OCI-LY1 (cell line): Measurements from ENCODE around the gene ETV2.

Experiments
- H2AFZ ChIP-seq: fragments of 200-600 bp; sonication (generic), shearing (Covaris generic); 2 replicates; pipeline ENCODE4 v1.6.0; 2014; ENCODE audit warnings: antibody characterized with exemption, mild to moderate bottlenecking, low read length
- H3F3A ChIP-seq: fragments of 200-600 bp; sonication (generic), shearing (Covaris generic); 2 replicates; pipeline ENCODE4 v1.6.0; 2014; ENCODE audit warnings: mild to moderate bottlenecking, antibody characterized with exemption, low read length, moderate library complexity; ENCODE audit not compliant: insufficient read depth
- H3K27ac ChIP-seq: fragments of 200-600 bp; sonication (generic); 2 replicates; pipeline ENCODE4 v1.5.1; 2014; ENCODE audit warnings: low read length, mixed run types, mild to moderate bottlenecking, low read depth; ENCODE audit not compliant: poor library complexity, severe bottlenecking
- H3K27me3 ChIP-seq: fragments of 200-600 bp; sonication (generic); 2 replicates; pipeline ENCODE4 v1.6.0; 2014; ENCODE audit warnings: antibody characterized with exemption, mild to moderate bottlenecking, low read length, moderate library complexity; ENCODE audit not compliant: insufficient read depth
- H3K36me3 ChIP-seq: fragments of 200-600 bp; sonication (generic); 2 replicates; pipeline ENCODE4 v1.6.1; 2014; ENCODE audit warnings: mild to moderate bottlenecking, antibody characterized with exemption, low read length, moderate library complexity, mixed read lengths; ENCODE audit not compliant: insufficient read depth
- H3K4me1 ChIP-seq: fragments of 200-600 bp; sonication (generic); 2 replicates; pipeline ENCODE4 v1.5.1; 2014; ENCODE audit warnings: mild to moderate bottlenecking, low read length, moderate library complexity; ENCODE audit not compliant: insufficient read depth, severe bottlenecking
- H3K4me2 ChIP-seq: fragments of 200-600 bp; sonication (generic), shearing (Covaris generic); 2 replicates; pipeline ENCODE4 v1.6.1; 2014; ENCODE audit warnings: low read length
- H3K4me3 ChIP-seq: fragments of 200-600 bp; sonication (generic); 2 replicates; pipeline ENCODE4 v1.5.1; 2014; ENCODE audit warnings: low read length, low read depth, mild to moderate bottlenecking, mixed read lengths; ENCODE audit not compliant: poor library complexity, severe bottlenecking
- H3K79me2 ChIP-seq: fragments of 200-600 bp; shearing (Covaris generic); 2 replicates; pipeline ENCODE4 v1.6.1; 2016; ENCODE audit warnings: mixed run types, low read length, mixed read lengths; ENCODE audit not compliant: insufficient read depth
- H3K9ac ChIP-seq: fragments of 200-600 bp; sonication (generic), shearing (Covaris generic); 2 replicates; pipeline ENCODE4 v1.6.1; 2014; ENCODE audit warnings: mild to moderate bottlenecking, low read length, mixed read lengths
- H3K9me2 ChIP-seq: fragments of 200-600 bp; sonication (generic), shearing (Covaris generic); 2 replicates; pipeline ENCODE4 v1.6.1; 2014; ENCODE audit warnings: low read depth, mild to moderate bottlenecking, low read length, mixed read lengths
- H3K9me3 ChIP-seq: fragments of 200-600 bp; shearing (Covaris generic); 2 replicates; pipeline ENCODE4 v1.6.1; 2014; ENCODE audit warnings: low read length, mixed read lengths
- H4K20me1 ChIP-seq: fragments of 200-600 bp; sonication (generic), shearing (Covaris generic); 2 replicates; pipeline ENCODE4 v1.6.0; 2016; ENCODE audit warnings: mild to moderate bottlenecking, low read length; ENCODE audit not compliant: insufficient read depth
- EZH2 ChIP-seq: fragments of 200-600 bp; sonication (generic), shearing (Covaris generic); IDR thresholded peaks from 2 replicates; pipeline ENCODE4 v1.8.0; 2017; ENCODE audit warnings: borderline replicate concordance, mixed run types, mild to moderate bottlenecking, antibody characterized with exemption, low read length, moderate library complexity, mixed read lengths
- TF ChIP-seq, protein P1 (sequence below): fragments of 200-600 bp; sonication (generic), shearing (Covaris generic); IDR thresholded peaks from 2 replicates; pipeline ENCODE4 v1.5.1; 2017; ENCODE audit warnings: mild to moderate bottlenecking, antibody characterized with exemption, low read length, moderate library complexity, mixed read lengths

Gene ETV2

DNA sequence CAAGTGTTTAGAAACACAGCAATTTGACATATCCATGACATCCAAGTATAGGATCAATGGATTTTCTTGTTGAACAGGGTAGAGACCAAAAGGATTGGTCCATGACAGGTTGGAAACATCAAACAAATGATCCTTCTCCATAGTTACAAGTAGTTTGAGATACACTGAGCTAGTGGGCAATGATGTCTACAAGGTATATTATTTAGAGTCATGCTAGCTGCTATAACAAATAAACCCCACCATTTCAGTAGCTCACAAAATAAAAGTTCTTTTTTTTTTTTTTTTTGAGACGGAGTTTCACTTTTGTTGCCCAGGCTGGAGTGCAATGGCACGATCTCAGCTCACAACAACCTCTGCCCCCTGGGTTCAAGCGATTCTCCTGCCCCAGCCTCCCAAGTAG is 33.9 kb upstream of the ETV2 start:
- TF ChIP-seq, protein P1, sequence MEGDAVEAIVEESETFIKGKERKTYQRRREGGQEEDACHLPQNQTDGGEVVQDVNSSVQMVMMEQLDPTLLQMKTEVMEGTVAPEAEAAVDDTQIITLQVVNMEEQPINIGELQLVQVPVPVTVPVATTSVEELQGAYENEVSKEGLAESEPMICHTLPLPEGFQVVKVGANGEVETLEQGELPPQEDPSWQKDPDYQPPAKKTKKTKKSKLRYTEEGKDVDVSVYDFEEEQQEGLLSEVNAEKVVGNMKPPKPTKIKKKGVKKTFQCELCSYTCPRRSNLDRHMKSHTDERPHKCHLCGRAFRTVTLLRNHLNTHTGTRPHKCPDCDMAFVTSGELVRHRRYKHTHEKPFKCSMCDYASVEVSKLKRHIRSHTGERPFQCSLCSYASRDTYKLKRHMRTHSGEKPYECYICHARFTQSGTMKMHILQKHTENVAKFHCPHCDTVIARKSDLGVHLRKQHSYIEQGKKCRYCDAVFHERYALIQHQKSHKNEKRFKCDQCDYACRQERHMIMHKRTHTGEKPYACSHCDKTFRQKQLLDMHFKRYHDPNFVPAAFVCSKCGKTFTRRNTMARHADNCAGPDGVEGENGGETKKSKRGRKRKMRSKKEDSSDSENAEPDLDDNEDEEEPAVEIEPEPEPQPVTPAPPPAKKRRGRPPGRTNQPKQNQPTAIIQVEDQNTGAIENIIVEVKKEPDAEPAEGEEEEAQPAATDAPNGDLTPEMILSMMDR: no peak
- TF ChIP-seq EZH2: no peak
- Histone ChIP-seq H3F3A (no peaks in the 10 kb centered on the region), H3K9me3 (peaks cover 3% of the 10 kb centered on the region; the same call in 1 of the 2 replicates), H3K9me2 (no peaks in the 10 kb centered on the region), H3K27ac (no peak overlapping the region), H3K4me2 (no peak overlapping the region), H3K79me2 (no peaks in the 10 kb centered on the region), H3K9ac (no peak overlapping the region), H3K4me3 (no peak overlapping the region), H2AFZ (no peak overlapping the region), H4K20me1 (no peaks in the 10 kb centered on the region), H3K4me1 (peaks cover 22% of the 10 kb centered on the region), H3K36me3 (no peaks in the 10 kb centered on the region), H3K27me3 (no peaks in the 10 kb centered on the region)

DNA sequence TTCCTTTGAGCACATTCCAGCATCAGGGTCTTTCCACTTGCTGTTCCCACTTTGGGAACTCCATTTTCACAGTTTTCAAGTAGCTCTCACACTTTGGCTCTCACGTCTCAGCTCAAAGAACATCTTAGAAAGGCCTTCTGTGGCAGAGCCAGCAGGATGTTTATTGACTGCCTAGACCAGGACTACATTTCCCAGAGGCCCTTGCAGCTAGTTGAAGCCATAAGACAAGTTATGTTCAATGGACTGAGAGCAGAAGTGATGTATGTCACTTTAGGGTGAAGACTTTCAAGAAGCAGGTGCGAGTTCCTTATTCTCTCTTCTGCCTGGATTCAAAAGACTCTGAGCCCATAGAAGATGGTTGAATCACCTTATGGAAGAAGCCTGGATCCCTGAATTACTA is 33.3 kb upstream of the ETV2 start:
- H3K4me1 ChIP-seq: peaks cover 27% of the 10 kb centered on the region
- no peaks in the 10 kb centered on the region for H3K36me3 ChIP-seq
- H4K20me1 ChIP-seq: no peaks in the 10 kb centered on the region
- TF ChIP-seq EZH2: no peak
- TF ChIP-seq, protein P1: no peak
- no peaks in the 10 kb centered on the region for H3K27me3 ChIP-seq
- no peak overlapping the region for H3K4me2 ChIP-seq
- no peak overlapping the region for H2AFZ ChIP-seq
- H3K79me2 ChIP-seq: no peaks in the 10 kb centered on the region
- H3K9ac ChIP-seq: no peak overlapping the region
- no peaks in the 10 kb centered on the region for H3F3A ChIP-seq
- H3K27ac ChIP-seq: no peak overlapping the region
- no peaks in the 10 kb centered on the region for H3K9me2 ChIP-seq
- H3K4me3 ChIP-seq: no peak overlapping the region
- H3K9me3 ChIP-seq: peaks cover 3% of the 10 kb centered on the region; the same call in 1 of the 2 replicates

DNA sequence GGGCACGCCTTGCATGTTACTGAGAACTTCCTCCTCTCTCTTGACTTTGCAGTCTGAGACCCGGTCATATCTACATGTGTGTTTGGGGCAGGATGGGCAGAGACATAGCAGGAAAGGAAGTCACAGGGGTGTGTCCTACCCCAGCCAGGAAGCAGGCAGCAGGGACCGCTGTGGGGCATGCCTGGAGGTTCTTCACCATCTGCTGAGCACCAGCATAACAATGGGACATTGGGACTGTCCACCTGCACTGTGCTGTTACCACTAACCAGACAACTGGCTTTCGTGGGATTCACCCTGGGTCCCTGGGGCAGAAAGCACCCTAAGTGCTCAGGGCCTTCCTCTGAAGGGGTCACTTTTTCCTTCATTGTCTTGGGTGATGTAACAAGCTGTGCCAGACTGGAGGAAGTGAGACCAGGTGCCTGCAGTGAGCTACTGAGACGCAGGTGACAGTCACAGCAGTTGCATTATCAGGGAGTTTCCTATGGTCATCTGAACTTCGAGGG is 31.6 kb upstream of the ETV2 start:
- no peaks in the 10 kb centered on the region for H3K27me3 ChIP-seq
- H3K4me2 ChIP-seq: peak overlapping the region; percentile 40; the same call in 1 of the 2 replicates
- no peak overlapping the region for H3K9ac ChIP-seq
- TF ChIP-seq, protein P1: no peak
- TF ChIP-seq EZH2: no peak
- H2AFZ ChIP-seq: no peak overlapping the region
- H3K27ac ChIP-seq: peak overlapping the region; percentile 62
- no peaks in the 10 kb centered on the region for H3K36me3 ChIP-seq
- no peaks in the 10 kb centered on the region for H3K79me2 ChIP-seq
- no peak overlapping the region for H3K4me3 ChIP-seq
- H3K9me2 ChIP-seq: no peaks in the 10 kb centered on the region
- no peaks in the 10 kb centered on the region for H4K20me1 ChIP-seq
- H3F3A ChIP-seq: no peaks in the 10 kb centered on the region
- peaks cover 31% of the 10 kb centered on the region for H3K4me1 ChIP-seq
- H3K9me3 ChIP-seq: peaks cover 3% of the 10 kb centered on the region; the same call in 1 of the 2 replicates
